C4-2B (cell line): ENCODE measurements around the gene KIAA0825.

Source experiments
- CTCF ChIP-seq: fragments of 450-650 bp; conservative IDR thresholded peaks from 2 replicates; pipeline ENCODE4 v1.5.1; 2017; ENCODE audit warnings: mild to moderate bottlenecking
- ZFX ChIP-seq: fragments of 450-650 bp; IDR thresholded peaks from 2 replicates; pipeline ENCODE4 v1.6.1; 2017

- TF ChIP-seq CTCF (no peak), ZFX (no peak)
Measured at GRCh38 chr5:94313696-94314095, 304.7 kb downstream of the KIAA0825 start.
